ENCODE data around the gene LHX3.

The LHX3 gene

GRCh38 chr9:136204838-136205706, at the start of gene LHX3:
TSS of gene LHX3 (minus strand) at chr9:136205128. CDS start at chr9:136205012, 116 bp downstream.
- DNase-seq (ENCODE audit: low read depth, low spot score), result no peak
- TF ChIP-seq CTCF (IDR thresholded peaks at IDR 0.05; ENCODE audit: insufficient read depth, low read length, missing control alignments), result no peak
- ChIA-PET POLR2A (no interaction called here), CTCF (interaction anchor here (1.2 to 1.6 kb wide), 2 partner anchors 9 to 18 kb away, joined by 3 read pairs; no protein-coding TSS in a partner anchor)
- no peak within 1 kb of the TSS for H3K4me3 ChIP-seq (ENCODE audit: low read depth, low read length)

DNA sequence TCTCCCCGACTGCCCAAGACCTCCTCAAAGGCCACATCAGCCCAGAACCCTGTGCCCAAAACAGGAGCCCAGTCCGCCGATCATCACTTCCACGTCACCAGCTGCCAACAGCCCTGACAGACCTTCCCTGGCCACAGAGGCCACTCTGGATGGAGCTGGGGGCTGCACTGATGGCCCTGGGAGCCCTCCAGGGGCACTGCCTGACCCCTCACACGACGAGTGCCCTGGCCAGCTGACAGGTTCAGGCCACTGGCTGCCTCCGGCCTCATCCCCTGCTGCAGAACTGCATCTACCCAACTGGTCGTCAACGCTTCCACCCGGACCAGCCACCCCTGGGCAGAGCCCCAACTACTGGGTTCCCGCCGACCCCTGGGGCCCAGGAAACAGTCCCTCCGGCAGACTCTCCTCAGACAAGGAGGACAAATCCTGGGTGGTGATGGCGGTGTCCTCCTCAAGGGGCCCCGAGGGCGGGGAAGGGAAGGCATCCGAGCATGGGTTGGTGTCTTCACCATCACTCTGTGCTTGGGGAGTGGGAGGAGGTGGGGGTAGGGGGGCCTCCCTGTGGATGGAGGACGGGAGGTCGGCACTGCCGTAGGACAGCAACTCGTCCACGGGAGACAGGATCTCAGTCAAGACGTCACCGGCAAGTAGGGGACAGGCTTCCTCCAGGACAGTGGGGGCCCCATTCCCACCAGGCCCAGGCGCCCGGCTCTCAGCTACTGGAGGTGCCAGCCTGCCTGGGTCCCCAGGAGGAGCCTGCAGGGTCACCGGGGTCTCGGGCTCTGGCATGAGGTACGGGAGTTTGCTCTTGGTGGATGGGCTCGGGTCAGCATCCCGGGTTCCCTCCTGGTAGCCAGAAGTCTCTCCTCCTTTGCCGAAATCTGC, 48.6 kb upstream of the LHX3 start:
- no peak overlapping the region for H3K4me3 ChIP-seq (ENCODE audit: low read depth, low read length)

GRCh38 chr9:136252846-136253245, 47.9 kb upstream of the LHX3 start:
- TF ChIP-seq CTCF (IDR thresholded peaks at IDR 0.05; ENCODE audit: insufficient read depth, low read length, missing control alignments), result no peak
- DNase-seq (ENCODE audit: low read depth, low spot score), result no peak
- H3K4me3 ChIP-seq (ENCODE audit: low read depth, low read length), result no peak overlapping the region
- ChIA-PET POLR2A (no interaction called here), CTCF (interaction anchor here (0.9 kb wide), 1 partner anchor 27 kb away, joined by 3 read pairs; no protein-coding TSS in a partner anchor)

More for the DNA sequence above, 48.6 kb upstream of the LHX3 start:
- CTCF ChIA-PET, result interaction anchor here (0.9 kb wide), 1 partner anchor 28 kb away, joined by 3 read pairs; no protein-coding TSS in a partner anchor
- no peak for DNase-seq (ENCODE audit: low read depth, low spot score)
- TF ChIP-seq CTCF (IDR thresholded peaks at IDR 0.05; ENCODE audit: insufficient read depth, low read length, missing control alignments), result no peak
- POLR2A ChIA-PET, result no interaction called here

DNA sequence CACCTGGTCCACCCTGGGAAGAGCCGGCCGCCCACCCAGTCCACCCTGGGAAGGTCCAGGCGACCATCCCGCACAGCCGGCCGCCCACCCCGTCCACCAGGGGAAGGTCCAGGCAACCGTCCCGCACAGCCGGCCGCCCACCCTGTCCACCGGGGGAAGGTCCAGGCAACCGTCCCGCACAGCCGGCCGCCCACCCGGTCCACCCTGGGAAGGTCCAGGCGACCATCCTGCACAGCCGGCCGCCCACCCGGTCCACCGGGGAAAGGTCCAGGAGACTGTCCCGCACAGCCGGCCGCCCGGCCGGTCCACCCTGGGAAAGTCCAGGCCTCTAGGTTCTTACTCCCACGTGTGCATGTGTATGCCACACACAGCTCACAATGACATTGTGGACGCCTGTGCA, 47.4 kb upstream of the LHX3 start:
- no peak for DNase-seq (ENCODE audit: low read depth, low spot score)
- TF ChIP-seq CTCF (IDR thresholded peaks at IDR 0.05; ENCODE audit: insufficient read depth, low read length, missing control alignments), result no peak
- ChIA-PET CTCF (interaction anchor here (0.9 kb wide), 1 partner anchor 27 kb away, joined by 3 read pairs; no protein-coding TSS in a partner anchor), POLR2A (no interaction called here)
- no peak overlapping the region for H3K4me3 ChIP-seq (ENCODE audit: low read depth, low read length)

DNA sequence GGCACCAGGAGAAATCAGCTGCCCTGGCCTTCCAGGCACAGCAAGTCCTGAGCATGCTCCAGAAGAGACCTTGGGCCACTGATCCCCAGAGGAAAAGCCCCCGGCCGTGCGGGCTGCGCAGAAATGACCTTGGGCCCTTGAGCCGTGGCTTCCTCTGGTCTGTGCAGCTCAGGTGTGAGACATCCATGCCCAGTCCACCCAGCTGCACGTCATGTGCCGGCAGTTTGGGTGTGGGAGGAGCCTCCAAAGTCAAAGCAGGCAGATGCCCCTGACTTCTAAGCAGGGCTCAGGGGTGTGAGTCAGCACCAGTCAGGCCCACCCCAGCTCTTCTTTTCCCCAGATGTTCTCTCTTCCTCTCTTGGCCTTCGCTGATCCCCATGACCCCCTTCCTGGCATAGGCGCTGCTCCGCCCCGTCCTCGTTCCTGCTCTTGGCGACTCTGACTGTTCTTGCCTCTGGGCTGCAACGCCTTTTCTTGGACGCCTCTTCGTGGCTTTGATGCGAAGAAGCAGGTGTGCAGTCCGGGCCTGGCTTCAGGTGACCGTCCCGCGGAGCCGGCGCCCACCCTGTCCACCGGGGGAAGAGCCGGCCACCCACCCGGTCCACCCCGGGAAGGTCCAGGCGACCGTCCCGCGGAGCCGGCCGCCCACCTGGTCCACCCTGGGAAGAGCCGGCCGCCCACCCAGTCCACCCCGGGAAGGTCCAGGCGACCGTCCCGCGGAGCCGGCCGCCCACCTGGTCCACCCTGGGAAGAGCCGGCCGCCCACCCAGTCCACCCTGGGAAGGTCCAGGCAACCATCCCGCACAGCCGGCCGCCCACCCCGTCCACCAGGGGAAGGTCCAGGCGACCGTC, 46.6 kb upstream of the LHX3 start:
- H3K4me3 ChIP-seq (ENCODE audit: low read depth, low read length), result no peak overlapping the region
- ChIA-PET CTCF (interaction anchor here (1.1 to 1.7 kb wide), 2 partner anchors 10 to 32 kb away, joined by 3 to 6 read pairs; no protein-coding TSS in a partner anchor), POLR2A (no interaction called here)
- DNase-seq (ENCODE audit: low read depth, low spot score), result no peak
- no peak for TF ChIP-seq CTCF (IDR thresholded peaks at IDR 0.05; ENCODE audit: insufficient read depth, low read length, missing control alignments)
